Nephron (organoid): ENCODE measurements around the gene METTL5.

Experiments
- H3K27ac Mint-ChIP-seq, 3 experiments: 2 replicates each; pipeline ENCODE4 v1.8.0; 2020; ENCODE audit warnings: mixed read lengths in 3 of 3, mild to moderate bottlenecking in 2 of 3, moderate library complexity in 1 of 3
- H3K27me3 Mint-ChIP-seq: 2 replicates; pipeline ENCODE4 v1.8.0; 2021; ENCODE audit warnings: low read depth, mild to moderate bottlenecking, moderate library complexity, mixed read lengths
- H3K36me3 Mint-ChIP-seq: 2 replicates; pipeline ENCODE4 v1.8.0; 2020; ENCODE audit warnings: low read depth, mixed read lengths
- H3K4me1 Mint-ChIP-seq: 2 replicates; pipeline ENCODE4 v1.8.0; 2020; ENCODE audit warnings: mixed read lengths
- H3K4me3 Mint-ChIP-seq, 3 experiments: 2 replicates each; pipeline ENCODE4 v1.8.0; 2020; ENCODE audit warnings: mild to moderate bottlenecking in 3 of 3, mixed read lengths in 3 of 3, moderate library complexity in 2 of 3
- H3K9me3 Mint-ChIP-seq: 2 replicates; pipeline ENCODE4 v1.8.0; 2020; ENCODE audit warnings: mixed read lengths
- TF ChIP-seq, protein P1 (sequence below), 3 experiments: fragments of 200-600 bp; sonication (generic); IDR thresholded peaks; one replicate each; pipeline ENCODE4 v1.5.0; 2021; ENCODE audit warnings: antibody characterized with exemption in 3 of 3; ENCODE audit not compliant: unreplicated experiment in 3 of 3

METTL5 gene

DNA sequence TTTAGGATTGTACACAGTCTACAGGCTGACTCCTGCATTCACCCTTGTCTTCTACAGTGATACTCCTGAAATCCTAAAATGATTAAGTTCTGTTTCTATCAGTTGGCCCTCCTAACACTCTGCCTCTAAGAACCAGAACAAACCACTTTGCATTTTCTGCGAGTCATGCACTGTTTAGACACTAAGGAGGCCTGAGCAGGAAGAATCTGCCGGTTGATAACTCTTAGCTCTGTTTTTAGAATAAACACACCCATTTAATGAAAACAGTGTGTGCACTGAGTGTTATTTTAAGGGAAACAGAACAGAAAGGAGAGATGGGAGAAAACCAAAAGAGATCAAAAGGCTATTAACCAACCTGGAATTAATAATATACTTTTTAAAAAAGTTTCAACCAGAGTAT is 48.9 kb downstream of the METTL5 start:
- Mint-ChIP-seq H3K27me3 (no peaks in the 10 kb centered on the region), H3K4me3 (no peak overlapping the region), H3K27ac (peak overlapping the region; percentile 75 to 93 (median 82)), H3K4me1 (peaks cover 14% of the 10 kb centered on the region), H3K36me3 (peaks cover 7% of the 10 kb centered on the region), H3K9me3 (no peaks in the 10 kb centered on the region)
- TF ChIP-seq, protein P1, sequence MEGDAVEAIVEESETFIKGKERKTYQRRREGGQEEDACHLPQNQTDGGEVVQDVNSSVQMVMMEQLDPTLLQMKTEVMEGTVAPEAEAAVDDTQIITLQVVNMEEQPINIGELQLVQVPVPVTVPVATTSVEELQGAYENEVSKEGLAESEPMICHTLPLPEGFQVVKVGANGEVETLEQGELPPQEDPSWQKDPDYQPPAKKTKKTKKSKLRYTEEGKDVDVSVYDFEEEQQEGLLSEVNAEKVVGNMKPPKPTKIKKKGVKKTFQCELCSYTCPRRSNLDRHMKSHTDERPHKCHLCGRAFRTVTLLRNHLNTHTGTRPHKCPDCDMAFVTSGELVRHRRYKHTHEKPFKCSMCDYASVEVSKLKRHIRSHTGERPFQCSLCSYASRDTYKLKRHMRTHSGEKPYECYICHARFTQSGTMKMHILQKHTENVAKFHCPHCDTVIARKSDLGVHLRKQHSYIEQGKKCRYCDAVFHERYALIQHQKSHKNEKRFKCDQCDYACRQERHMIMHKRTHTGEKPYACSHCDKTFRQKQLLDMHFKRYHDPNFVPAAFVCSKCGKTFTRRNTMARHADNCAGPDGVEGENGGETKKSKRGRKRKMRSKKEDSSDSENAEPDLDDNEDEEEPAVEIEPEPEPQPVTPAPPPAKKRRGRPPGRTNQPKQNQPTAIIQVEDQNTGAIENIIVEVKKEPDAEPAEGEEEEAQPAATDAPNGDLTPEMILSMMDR (IDR thresholded peaks at IDR 0.05; ENCODE audit: unreplicated experiment in 3 of 3) = no peak

DNA sequence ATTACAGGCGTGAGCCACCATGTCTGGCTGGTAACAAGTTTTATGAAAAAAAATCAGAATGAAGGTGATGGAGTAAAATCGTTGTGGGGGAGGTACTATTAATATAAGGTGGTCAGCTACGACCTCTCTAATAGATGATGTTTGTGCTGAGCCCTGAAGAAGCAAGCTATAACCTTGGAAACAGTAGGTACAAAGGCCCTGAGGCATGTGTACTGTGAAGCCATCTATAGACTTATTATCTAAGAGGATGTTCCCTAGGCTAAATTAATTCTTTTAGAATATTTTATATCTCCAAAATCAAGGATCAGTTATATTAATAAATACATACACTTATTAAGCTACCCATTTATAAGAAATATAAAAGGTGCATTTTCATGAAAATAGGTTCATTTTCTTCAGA is 49.4 kb downstream of the METTL5 start:
- Mint-ChIP-seq H3K4me1 (peaks cover 14% of the 10 kb centered on the region), H3K9me3 (no peaks in the 10 kb centered on the region), H3K27ac (peak overlapping the region; percentile 75 to 93 (median 82)), H3K4me3 (no peak overlapping the region), H3K36me3 (peaks cover 7% of the 10 kb centered on the region), H3K27me3 (no peaks in the 10 kb centered on the region)
- TF ChIP-seq, protein P1 (IDR thresholded peaks at IDR 0.05; ENCODE audit: unreplicated experiment in 3 of 3) = no peak

DNA sequence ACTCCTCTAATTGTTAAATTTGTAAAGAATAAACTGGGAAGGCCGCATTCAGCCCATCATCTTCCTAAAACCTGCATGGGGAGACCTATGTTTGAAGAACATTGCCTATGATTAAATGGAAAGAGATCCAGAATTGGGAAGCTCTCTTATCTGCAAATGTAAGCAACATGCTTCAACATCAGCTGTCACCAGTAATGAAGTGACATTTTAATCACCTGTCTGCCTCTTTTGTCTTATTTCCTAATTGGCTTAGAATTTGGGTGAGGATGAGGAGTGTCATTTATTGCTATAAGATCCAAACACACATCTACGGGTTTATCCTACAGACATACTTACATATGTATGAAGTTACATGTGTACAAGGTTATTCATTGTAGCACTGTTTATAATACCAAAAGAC is 52.1 kb downstream of the METTL5 start:
- Mint-ChIP-seq H3K27ac (no peak overlapping the region), H3K4me3 (no peak overlapping the region), H3K27me3 (no peaks in the 10 kb centered on the region), H3K4me1 (peaks cover 14% of the 10 kb centered on the region), H3K36me3 (no peaks in the 10 kb centered on the region), H3K9me3 (no peaks in the 10 kb centered on the region)
- TF ChIP-seq, protein P1 (IDR thresholded peaks at IDR 0.05; ENCODE audit: unreplicated experiment in 3 of 3) = no peak

DNA sequence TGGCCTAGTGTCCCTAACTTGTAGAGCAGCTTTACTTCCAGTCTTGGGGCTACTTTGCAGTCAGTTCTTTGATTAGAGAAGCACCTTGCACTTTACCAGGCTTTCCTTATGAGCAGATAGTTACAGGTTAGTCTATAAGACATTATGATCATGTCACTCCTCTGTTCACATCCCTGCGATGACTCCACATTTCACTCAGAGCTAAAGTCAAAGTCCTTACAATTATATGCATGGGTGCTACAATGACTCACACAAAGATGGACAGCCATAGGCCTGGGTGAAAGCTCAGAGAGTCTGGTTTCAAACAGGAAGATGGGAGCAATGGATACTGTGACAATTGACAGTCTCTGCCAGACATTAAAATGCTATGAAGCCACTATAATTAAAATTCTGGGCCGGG is 53.1 kb downstream of the METTL5 start:
- TF ChIP-seq, protein P1 (IDR thresholded peaks at IDR 0.05; ENCODE audit: unreplicated experiment in 3 of 3) = no peak
- no peaks in the 10 kb centered on the region for H3K27me3 Mint-ChIP-seq
- H3K36me3 Mint-ChIP-seq = peaks cover under 1% of the 10 kb centered on the region
- no peak overlapping the region for H3K4me3 Mint-ChIP-seq
- H3K27ac Mint-ChIP-seq = no peak overlapping the region
- peaks cover 10% of the 10 kb centered on the region for H3K4me1 Mint-ChIP-seq
- H3K9me3 Mint-ChIP-seq = no peaks in the 10 kb centered on the region

GRCh38 chr2:169771021-169771420 is 53.7 kb downstream of the METTL5 start:
- peaks cover 4% of the 10 kb centered on the region for H3K36me3 Mint-ChIP-seq
- TF ChIP-seq, protein P1 (IDR thresholded peaks at IDR 0.05; ENCODE audit: unreplicated experiment in 3 of 3) = no peak
- H3K27ac Mint-ChIP-seq = no peak overlapping the region
- H3K9me3 Mint-ChIP-seq = no peaks in the 10 kb centered on the region
- no peaks in the 10 kb centered on the region for H3K27me3 Mint-ChIP-seq
- H3K4me1 Mint-ChIP-seq = peaks cover 5% of the 10 kb centered on the region
- H3K4me3 Mint-ChIP-seq = no peak overlapping the region

GRCh38 chr2:169768262-169768995 is 56.3 kb downstream of the METTL5 start:
- TF ChIP-seq, protein P1 (IDR thresholded peaks at IDR 0.05; ENCODE audit: unreplicated experiment in 3 of 3) = no peak
- Mint-ChIP-seq H3K4me1 (no peaks in the 10 kb centered on the region), H3K27me3 (no peaks in the 10 kb centered on the region), H3K9me3 (no peaks in the 10 kb centered on the region), H3K36me3 (peaks cover 4% of the 10 kb centered on the region), H3K27ac (no peak overlapping the region), H3K4me3 (no peak overlapping the region)
